LNCAP (cell line): ENCODE data around the gene GDAP1L1.

Experiments
- TF ChIP-seq, protein P1 (sequence below): fragments of 450-650 bp; IDR thresholded peaks from 2 replicates; pipeline ENCODE4 v1.5.1; 2017; ENCODE audit warnings: mild to moderate bottlenecking

Gene GDAP1L1

GRCh38 chr20:44212792-44213191, 34.3 kb upstream of the GDAP1L1 start:
- TF ChIP-seq, protein P1, sequence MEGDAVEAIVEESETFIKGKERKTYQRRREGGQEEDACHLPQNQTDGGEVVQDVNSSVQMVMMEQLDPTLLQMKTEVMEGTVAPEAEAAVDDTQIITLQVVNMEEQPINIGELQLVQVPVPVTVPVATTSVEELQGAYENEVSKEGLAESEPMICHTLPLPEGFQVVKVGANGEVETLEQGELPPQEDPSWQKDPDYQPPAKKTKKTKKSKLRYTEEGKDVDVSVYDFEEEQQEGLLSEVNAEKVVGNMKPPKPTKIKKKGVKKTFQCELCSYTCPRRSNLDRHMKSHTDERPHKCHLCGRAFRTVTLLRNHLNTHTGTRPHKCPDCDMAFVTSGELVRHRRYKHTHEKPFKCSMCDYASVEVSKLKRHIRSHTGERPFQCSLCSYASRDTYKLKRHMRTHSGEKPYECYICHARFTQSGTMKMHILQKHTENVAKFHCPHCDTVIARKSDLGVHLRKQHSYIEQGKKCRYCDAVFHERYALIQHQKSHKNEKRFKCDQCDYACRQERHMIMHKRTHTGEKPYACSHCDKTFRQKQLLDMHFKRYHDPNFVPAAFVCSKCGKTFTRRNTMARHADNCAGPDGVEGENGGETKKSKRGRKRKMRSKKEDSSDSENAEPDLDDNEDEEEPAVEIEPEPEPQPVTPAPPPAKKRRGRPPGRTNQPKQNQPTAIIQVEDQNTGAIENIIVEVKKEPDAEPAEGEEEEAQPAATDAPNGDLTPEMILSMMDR, result no peak

DNA sequence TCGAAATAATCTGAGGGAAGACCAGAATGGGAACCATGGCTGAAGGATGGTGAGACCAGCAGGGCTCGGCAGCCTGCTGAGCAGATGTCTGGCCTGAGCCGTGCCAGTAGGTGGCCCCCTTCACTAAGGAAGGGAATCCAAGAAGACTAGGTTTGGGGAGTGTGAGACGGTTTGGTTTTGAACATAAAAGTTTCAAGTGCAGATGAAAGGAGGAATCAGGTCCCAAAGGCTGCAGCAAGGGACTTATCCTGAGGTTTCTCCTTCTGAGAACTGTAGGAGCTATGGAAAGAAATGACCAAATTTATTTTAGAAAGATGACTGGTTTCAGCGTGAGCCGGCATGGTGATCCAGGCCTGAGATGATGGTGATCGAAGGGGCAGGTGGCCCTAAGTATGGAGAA, 32.0 kb upstream of the GDAP1L1 start:
- TF ChIP-seq, protein P1, result peak; percentile 88

- TF ChIP-seq, protein P1, result peak; percentile 97
Measured at GRCh38 chr20:44217342-44218092, 29.6 kb upstream of the GDAP1L1 start.

DNA sequence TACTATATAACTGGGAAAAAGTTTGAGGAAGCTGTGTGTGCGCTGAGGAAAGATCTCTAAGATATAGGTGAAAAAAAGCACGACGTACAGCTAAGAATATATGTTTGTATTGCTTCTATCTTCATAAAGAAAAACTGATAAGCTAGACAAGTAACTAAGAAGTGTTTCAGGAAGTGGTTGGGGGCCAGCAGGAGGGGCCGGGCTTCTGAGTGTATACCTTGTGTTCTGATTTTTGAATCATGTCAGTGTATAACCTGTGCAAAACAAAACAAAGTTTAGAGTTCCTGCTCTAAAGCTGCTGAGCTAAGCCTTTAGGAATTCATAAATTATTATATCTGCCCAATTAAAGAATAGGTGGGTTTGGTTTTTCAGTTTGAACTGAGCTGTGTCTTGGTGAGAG, 28.7 kb upstream of the GDAP1L1 start:
- TF ChIP-seq, protein P1, result no peak

DNA sequence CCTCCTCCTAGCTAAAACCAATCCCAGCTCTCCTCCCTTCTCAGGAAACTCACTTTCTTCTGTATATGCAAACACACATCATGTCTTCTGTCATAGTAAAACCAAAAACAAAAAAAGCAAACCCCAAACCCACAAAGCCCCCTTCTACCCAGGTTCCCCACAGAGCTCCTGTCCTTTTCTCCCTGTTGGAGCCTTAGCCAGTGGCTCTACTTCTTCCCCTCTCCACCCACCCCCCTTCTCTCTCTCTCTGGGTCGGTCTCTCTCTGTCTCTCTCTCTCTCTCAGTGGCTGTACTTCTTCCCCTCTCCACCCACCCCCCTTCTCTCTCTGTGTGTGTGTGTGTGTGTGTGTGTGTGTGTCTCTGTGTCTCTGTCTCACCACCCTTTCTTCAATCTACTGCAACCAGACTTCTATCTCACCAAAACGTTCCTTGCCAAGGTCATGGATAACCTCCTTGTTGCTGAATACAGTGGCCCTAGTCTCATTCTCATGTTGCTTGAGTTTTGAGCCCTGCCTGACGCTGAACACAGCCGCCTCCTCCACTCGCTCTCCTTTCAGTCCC, 27.9 kb upstream of the GDAP1L1 start:
- TF ChIP-seq, protein P1, result no peak

GRCh38 chr20:44219791-44220190, 27.3 kb upstream of the GDAP1L1 start:
- TF ChIP-seq, protein P1, result no peak

DNA sequence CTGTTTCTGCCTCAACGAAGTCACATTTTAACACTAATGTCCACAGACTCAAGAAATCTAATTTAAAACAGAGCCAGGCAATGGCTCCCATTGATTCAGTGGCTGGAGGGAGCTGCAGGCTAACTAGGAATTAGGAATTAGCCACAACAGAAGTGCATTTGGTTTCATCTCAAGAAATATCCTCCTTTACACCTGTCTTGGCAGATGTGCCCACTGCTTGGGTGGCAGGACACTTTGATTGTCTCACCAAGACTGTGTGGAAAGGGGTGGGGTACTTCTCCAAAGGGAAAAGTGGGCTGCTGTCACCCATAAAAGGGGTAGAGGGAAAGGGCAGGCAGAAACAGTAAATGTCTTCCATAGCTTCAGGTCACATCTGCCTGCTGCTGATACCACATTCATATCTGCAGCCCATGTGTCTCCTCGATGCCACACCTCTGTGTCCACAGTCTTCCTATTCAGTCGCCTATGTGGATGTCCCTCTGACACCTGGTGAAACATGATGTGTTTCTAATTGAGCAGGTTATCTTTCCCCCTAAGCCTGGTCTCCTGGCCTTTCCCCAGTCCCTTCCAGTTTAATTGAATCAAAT, 25.6 kb upstream of the GDAP1L1 start:
- TF ChIP-seq, protein P1, result no peak
